Ovary (tissue), 9 donors: ENCODE results near the gene KCTD3. TPM values are rescaled to one million over a fixed set of nuclear protein-coding genes. Genes with fewer than 3 reads are reported as not detected.

Source experiments
- DNase-seq, 5 donors: peaks; one replicate each; pipeline ENCODE4 v3.0.0-alpha.2; 2019 to 2020
- H3K27ac ChIP-seq, 2 donors: fragments of 200-600 bp; one replicate each; pipeline versions ENCODE4 v1.5.1 to v1.8.0; 2019 to 2022
- H3K27me3 ChIP-seq: fragments of 200-600 bp; one replicate; pipeline ENCODE4 v1.8.0; 2022
- H3K36me3 ChIP-seq: fragments of 200-600 bp; sonication (generic); one replicate; pipeline ENCODE4 v1.5.1; 2019
- H3K4me1 ChIP-seq: one replicate; pipeline ENCODE4 v1.8.1; 2013; ENCODE audit warnings: mild to moderate bottlenecking, moderate library complexity; ENCODE audit not compliant: insufficient read depth
- H3K4me3 ChIP-seq: fragments of 200-600 bp; sonication (generic); one replicate; pipeline ENCODE4 v1.5.1; 2017
- H3K9me3 ChIP-seq, 2 donors: fragments of 200-600 bp in 1 of 2; sonication (generic) in 1 of 2; one replicate each; pipeline versions ENCODE4 v1.5.1 to v1.8.1; 2013 to 2019; ENCODE audit warnings: mild to moderate bottlenecking in 1 of 2, moderate library complexity in 1 of 2
- EP300 ChIP-seq: sonication (generic); formaldehyde crosslinking; IDR thresholded peaks from one replicate; pipeline ENCODE4 v1.6.1; 2017; ENCODE audit warnings: antibody characterized with exemption
- POLR2A ChIP-seq: fragments of 450-650 bp; IDR thresholded peaks from one replicate; pipeline ENCODE4 v1.6.1; 2017; ENCODE audit warnings: antibody characterized with exemption, mild to moderate bottlenecking, moderate library complexity
- WGBS, 3 donors: extraction: QIAGEN DNeasy Blood & Tissue Kit in 1 of 3; methylation state at CpG; one replicate each; pipeline versions ENCODE4 v1.1.5 to v1.1.7; 2013 to 2017; 5-methylcytosine and 5-hydroxymethylcytosine counted together
- intact Hi-C, 4 donors: fragments of 100-400 bp; cut with DNase I; formaldehyde crosslinking; loops; one replicate each; pipeline versions ENCODE4 v1.11.0 to v1.15.1; 2022 to 2023
- polyA plus RNA-seq, 2 donors: library from polyadenylated mRNA; stranded (reverse); fragments of 200-250 nt in 1 of 2; fragments of 350-450 nt in 1 of 2; fragmentation: Illumina TruSeq in 1 of 2; extraction: RNeasy Lipid Tissue Mini Kit (QIAGEN cat#74804) in 1 of 2; gene quantifications; one replicate each; pipeline ENCODE4 v1.2.3, GENCODE V29; 2013 to 2014
- total RNA-seq, 7 donors: library from RNA; depleted of rRNA in 2 of 7; stranded (reverse); fragments of >200 nt in 2 of 7; fragmentation: NEBNext Ultra II Directional in 3 of 7; extraction: Animal tissue kit (Norgen Biotek cat#: 25700) in 3 of 7; gene quantifications; one replicate each; pipeline versions ENCODE4 v1.1.0 to v1.2.4, GENCODE V29; 2016 to 2023
- TF ChIP-seq, protein P1 (sequence below), 3 donors: fragments of 450-650 bp in 2 of 3; fragments of 200-600 bp in 1 of 3; IDR thresholded peaks; one replicate each; pipeline versions ENCODE4 v1.5.1 to v1.8.0; 2016 to 2022; ENCODE audit warnings: antibody characterized with exemption in 3 of 3, mild to moderate bottlenecking in 1 of 3
- donor health status: DM: no; HTN: no; CAD: no; lungs with moderate emphysema.
- donor health status: DM: no; HTN: no; CAD: no.
- donor health status: Bipolar disorder and iron deficiency.
- donor health status: DM: yes; HTN: yes; CAD: no.
- donor health status: DM: no; HTN: no; CAD: no.
- donor health status: DM: yes; HTN: yes; CAD: no.

KCTD3 gene
- total and polyA plus RNA-seq, 9 donors: 23.8 to 39.1 (median 28.9) TPM

- H3K27me3 ChIP-seq: peaks cover 2% of the 10 kb centered on the region
- peaks cover 6% of the 10 kb centered on the region for H3K4me1 ChIP-seq
- TF ChIP-seq, protein P1, sequence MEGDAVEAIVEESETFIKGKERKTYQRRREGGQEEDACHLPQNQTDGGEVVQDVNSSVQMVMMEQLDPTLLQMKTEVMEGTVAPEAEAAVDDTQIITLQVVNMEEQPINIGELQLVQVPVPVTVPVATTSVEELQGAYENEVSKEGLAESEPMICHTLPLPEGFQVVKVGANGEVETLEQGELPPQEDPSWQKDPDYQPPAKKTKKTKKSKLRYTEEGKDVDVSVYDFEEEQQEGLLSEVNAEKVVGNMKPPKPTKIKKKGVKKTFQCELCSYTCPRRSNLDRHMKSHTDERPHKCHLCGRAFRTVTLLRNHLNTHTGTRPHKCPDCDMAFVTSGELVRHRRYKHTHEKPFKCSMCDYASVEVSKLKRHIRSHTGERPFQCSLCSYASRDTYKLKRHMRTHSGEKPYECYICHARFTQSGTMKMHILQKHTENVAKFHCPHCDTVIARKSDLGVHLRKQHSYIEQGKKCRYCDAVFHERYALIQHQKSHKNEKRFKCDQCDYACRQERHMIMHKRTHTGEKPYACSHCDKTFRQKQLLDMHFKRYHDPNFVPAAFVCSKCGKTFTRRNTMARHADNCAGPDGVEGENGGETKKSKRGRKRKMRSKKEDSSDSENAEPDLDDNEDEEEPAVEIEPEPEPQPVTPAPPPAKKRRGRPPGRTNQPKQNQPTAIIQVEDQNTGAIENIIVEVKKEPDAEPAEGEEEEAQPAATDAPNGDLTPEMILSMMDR (IDR thresholded peaks at IDR 0.05): no peak
- TF ChIP-seq POLR2A: no peak
- no peak for TF ChIP-seq EP300
- intact Hi-C loops: no loop called here
- H3K4me3 ChIP-seq: no peak overlapping the region
- WGBS, 3 donors: 77 to 84% (median 82%) methylated on average over 4 of the region's 4 CpGs
- H3K9me3 ChIP-seq: no peaks in the 10 kb centered on the region
- no peaks in the 10 kb centered on the region for H3K36me3 ChIP-seq
- no peak for DNase-seq
- no peak overlapping the region for H3K27ac ChIP-seq
Measured at GRCh38 chr1:215589650-215590435, 22.7 kb downstream of the KCTD3 start.

- DNase-seq: no peak
- peaks cover 2% of the 10 kb centered on the region for H3K27me3 ChIP-seq
- TF ChIP-seq EP300 (no peak), POLR2A (no peak)
- TF ChIP-seq, protein P1 (IDR thresholded peaks at IDR 0.05): no peak
- H3K36me3 ChIP-seq: no peaks in the 10 kb centered on the region
- H3K9me3 ChIP-seq: no peaks in the 10 kb centered on the region
- no peak overlapping the region for H3K4me3 ChIP-seq
- H3K4me1 ChIP-seq: peaks cover 6% of the 10 kb centered on the region
- H3K27ac ChIP-seq: no peak overlapping the region
- intact Hi-C loops: no loop called here
- 94 to 97% (median 95%) methylated on average over 4 of the region's 4 CpGs for WGBS, 3 donors
Measured at GRCh38 chr1:215590779-215591491, 23.8 kb downstream of the KCTD3 start.

DNA sequence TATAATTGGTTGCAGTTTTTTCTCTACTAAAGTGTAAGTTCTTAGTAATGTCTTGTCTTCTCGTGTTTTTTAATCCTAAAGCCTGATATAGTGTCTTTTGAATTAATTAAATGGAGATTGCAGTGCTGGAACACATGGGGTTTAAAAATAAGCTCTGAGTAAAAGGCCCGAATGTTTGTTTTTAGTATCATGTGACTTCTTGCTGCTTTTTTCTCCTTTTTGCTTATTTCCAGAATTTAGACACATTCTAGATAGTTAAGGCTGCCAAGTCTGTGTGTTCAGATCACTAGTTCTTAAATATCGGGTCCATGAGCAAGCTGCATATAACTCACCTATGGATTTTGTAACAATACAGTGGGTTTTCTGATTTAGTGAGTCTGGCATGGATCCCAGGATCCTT lies 27.5 kb downstream of the KCTD3 start:
- DNase-seq: no peak
- Histone ChIP-seq H3K4me1 (peaks cover 6% of the 10 kb centered on the region), H3K27ac (no peak overlapping the region), H3K9me3 (no peaks in the 10 kb centered on the region), H3K27me3 (peaks cover 2% of the 10 kb centered on the region), H3K4me3 (no peak overlapping the region), H3K36me3 (no peaks in the 10 kb centered on the region)
- intact Hi-C loops: no loop called here
- no peak for TF ChIP-seq EP300
- WGBS, 3 donors: 37 to 40% (median 38%) methylated on average over 3 of the region's 3 CpGs

DNA sequence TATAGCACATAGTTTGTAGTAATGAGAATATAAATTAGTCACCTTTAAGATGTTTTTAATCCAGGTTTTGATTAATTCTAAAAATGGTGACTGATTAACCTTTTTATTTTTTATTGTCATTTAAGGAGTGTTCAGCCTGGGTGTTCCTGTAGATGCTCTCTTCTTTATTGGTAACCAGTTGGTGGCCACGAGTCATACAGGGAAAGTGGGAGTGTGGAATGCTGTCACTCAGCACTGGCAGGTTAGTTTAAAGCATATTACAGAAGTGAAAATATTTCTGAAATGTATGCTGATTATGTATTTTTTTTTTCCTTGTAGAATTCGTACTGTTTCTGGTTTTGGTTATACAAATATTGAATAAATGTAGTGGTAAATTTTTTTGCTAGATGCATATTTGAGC lies 28.1 kb downstream of the KCTD3 start:
- H3K27me3 ChIP-seq: peaks cover 2% of the 10 kb centered on the region
- H3K36me3 ChIP-seq: no peaks in the 10 kb centered on the region
- 80 to 86% (median 85%) methylated on average over 2 of the region's 2 CpGs for WGBS, 3 donors
- TF ChIP-seq POLR2A (no peak), EP300 (no peak)
- TF ChIP-seq, protein P1 (IDR thresholded peaks at IDR 0.05): no peak
- no peak for DNase-seq
- H3K4me3 ChIP-seq: no peak overlapping the region
- intact Hi-C loops: no loop called here
- no peak overlapping the region for H3K27ac ChIP-seq
- peaks cover 6% of the 10 kb centered on the region for H3K4me1 ChIP-seq
- no peaks in the 10 kb centered on the region for H3K9me3 ChIP-seq

DNA sequence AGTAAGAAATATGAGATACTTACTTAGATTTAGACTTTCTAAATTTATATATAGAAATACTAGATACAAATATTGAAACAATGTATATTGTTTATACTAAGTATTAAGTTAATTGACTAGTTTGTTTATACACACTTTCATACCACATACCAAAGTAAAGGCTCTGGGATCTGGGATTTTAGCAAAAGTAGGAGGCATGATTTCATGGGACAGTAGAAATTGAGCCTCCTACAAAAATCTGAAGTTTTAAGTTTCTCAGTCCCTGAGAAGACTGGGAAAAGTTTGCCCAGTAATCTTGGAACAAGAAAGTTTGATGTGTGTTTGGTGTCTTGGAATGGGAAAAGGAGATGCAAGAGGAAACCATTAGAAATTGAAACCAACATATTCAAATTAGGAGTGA lies 30.9 kb downstream of the KCTD3 start:
- peaks cover 6% of the 10 kb centered on the region for H3K4me1 ChIP-seq
- intact Hi-C loops: no loop called here

More for the DNA sequence above, 30.9 kb downstream of the KCTD3 start:
- Histone ChIP-seq H3K9me3 (no peaks in the 10 kb centered on the region), H3K27ac (no peak overlapping the region), H3K36me3 (no peaks in the 10 kb centered on the region), H3K27me3 (no peaks in the 10 kb centered on the region), H3K4me3 (no peak overlapping the region)
- TF ChIP-seq POLR2A: no peak
- TF ChIP-seq, protein P1 (IDR thresholded peaks at IDR 0.05): no peak
- no peak for TF ChIP-seq EP300
- DNase-seq: no peak
